Adrenal gland (tissue), 5 donors: ENCODE results near the gene MEP1A.
"Not testable (repeated sequence)": the region's sequence is repeated elsewhere in the genome, so short reads cannot be mapped to it uniquely, and the experiment has no call there.

Experiments
- CTCF ChIP-seq, 6 experiments: fragments of 450-650 bp in 4 of 6; fragments of 200-600 bp in 2 of 6; sonication (generic) in 1 of 6; IDR thresholded peaks; 1 replicate in 5 of 6; 2 replicates in 1 of 6; pipeline versions ENCODE4 v1.5.1 to v1.8.0; 2016 to 2021; ENCODE audit warnings: antibody characterized with exemption in 6 of 6, mild to moderate bottlenecking in 2 of 6, moderate library complexity in 1 of 6
- POLR2A ChIP-seq, 2 donors: fragments of 450-650 bp; IDR thresholded peaks; one replicate each; pipeline ENCODE4 v1.6.1; 2017; ENCODE audit warnings: antibody characterized with exemption in 2 of 2, mild to moderate bottlenecking in 2 of 2, moderate library complexity in 1 of 2
- donor health status: DM: no; HTN: no; CAD: no.

- not testable (repeated sequence) for TF ChIP-seq CTCF, POLR2A (IDR thresholded peaks at IDR 0.05)
Observed at GRCh38 chr6:46834257-46834916, 41.2 kb downstream of the MEP1A start.
